Measurements from ENCODE around the gene USP6. TPM values are rescaled to one million over a fixed set of nuclear protein-coding genes. Genes with fewer than 3 reads are reported as not detected.

Gene USP6
- total and polyA plus RNA-seq, 2 of the 4 experiments (the other 2 are of a cell fraction): 0.02 TPM; not detected in 1

GRCh38 chr17:5183410-5183793 lies 67.6 kb downstream of the USP6 start:
- H3K9ac ChIP-seq (ENCODE audit: low read depth, low read length): no peak overlapping the region
- no peak overlapping the region for H3K18ac ChIP-seq (ENCODE audit: low read depth, low read length)
- no peak overlapping the region for H4K91ac ChIP-seq (ENCODE audit: insufficient read depth, low read depth, low read length)
- H3K27me3 ChIP-seq (ENCODE audit: control insufficient read depth, insufficient read depth, low read length): no peaks in the 10 kb centered on the region
- H4K8ac ChIP-seq (ENCODE audit: low read depth in 2 of 2, low read length in 2 of 2): no peak overlapping the region
- peaks cover 77% of the 10 kb centered on the region for H3K9me3 ChIP-seq (ENCODE audit: control insufficient read depth, insufficient read depth, low read length)
- H3K4me2 ChIP-seq (ENCODE audit: low read depth, low read length): no peak overlapping the region
- no TSS peak for BruUV-seq (replicated peaks)
- CTCF ChIA-PET: no interaction called here
- H2BK20ac ChIP-seq (ENCODE audit: low read depth, low read length): no peak overlapping the region
- DNase-seq (no peak), ATAC-seq (ENCODE audit: low read depth) (no peak)
- no peaks in the 10 kb centered on the region for H3K9me1 ChIP-seq (ENCODE audit: insufficient read depth, low read length)
- H2BK15ac ChIP-seq (ENCODE audit: low read depth, low read length): no peak overlapping the region
- no peak overlapping the region for H3K4me3 ChIP-seq (ENCODE audit: insufficient read depth, low read depth, low read length)
- H3K27ac ChIP-seq (ENCODE audit: insufficient read depth, low read length): no peak overlapping the region
- no peak overlapping the region for H3K14ac ChIP-seq (replicated peaks; ENCODE audit: low read depth, low read length)
- no peak overlapping the region for H2AK9ac ChIP-seq (replicated peaks; ENCODE audit: low read depth, low read length, poor library complexity)
- H3K4ac ChIP-seq (ENCODE audit: low read depth, low read length): no peak overlapping the region
- no peak overlapping the region for H2AFZ ChIP-seq (replicated peaks; ENCODE audit: low read length, poor library complexity)
- no peaks in the 10 kb centered on the region for H4K20me1 ChIP-seq (ENCODE audit: insufficient read depth, low read length)
- H2BK5ac ChIP-seq (ENCODE audit: low read depth, low read length, poor library complexity, severe bottlenecking): no peak overlapping the region
- intact Hi-C loops (cut with micrococcal nuclease) (loop anchor here (10.0 kb wide), 1 partner anchor 89 kb away; no protein-coding TSS in a partner anchor), dilution Hi-C loops (cut with HindIII; ENCODE audit: low sequenced_read_pairs, unreplicated experiment) (no loop called here), in situ Hi-C loops (cut with MboI; ENCODE audit: low sequenced_read_pairs) (no loop called here)
- no peak overlapping the region for H3K56ac ChIP-seq (ENCODE audit: extremely low read depth, insufficient read depth, low read length)
- TF ChIP-seq CEBPB (IDR thresholded peaks at IDR 0.05; ENCODE audit: low read depth, low read length): no peak
- TF ChIP-seq MAFK (IDR thresholded peaks at IDR 0.05; ENCODE audit: low read depth, low read length): no peak
- no peak for TF ChIP-seq POLR2A (IDR thresholded peaks at IDR 0.05; ENCODE audit: low read depth, low read length)
- TF ChIP-seq CHD1 (IDR thresholded peaks at IDR 0.05; ENCODE audit: low read depth, low read length): no peak
- TF ChIP-seq, protein P1, sequence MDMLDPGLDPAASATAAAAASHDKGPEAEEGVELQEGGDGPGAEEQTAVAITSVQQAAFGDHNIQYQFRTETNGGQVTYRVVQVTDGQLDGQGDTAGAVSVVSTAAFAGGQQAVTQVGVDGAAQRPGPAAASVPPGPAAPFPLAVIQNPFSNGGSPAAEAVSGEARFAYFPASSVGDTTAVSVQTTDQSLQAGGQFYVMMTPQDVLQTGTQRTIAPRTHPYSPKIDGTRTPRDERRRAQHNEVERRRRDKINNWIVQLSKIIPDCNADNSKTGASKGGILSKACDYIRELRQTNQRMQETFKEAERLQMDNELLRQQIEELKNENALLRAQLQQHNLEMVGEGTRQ (IDR thresholded peaks at IDR 0.05; ENCODE audit: low read depth, low read length): no peak
- TF ChIP-seq NFE2L2 (IDR thresholded peaks at IDR 0.05; ENCODE audit: low read depth, low read length): no peak
- POLR2A ChIA-PET (ENCODE audit: unreplicated experiment): no interaction called here
- no peak overlapping the region for H3K23ac ChIP-seq (ENCODE audit: low read depth, low read length)
- H3K79me1 ChIP-seq (ENCODE audit: low read depth in 1 of 2, low read length in 2 of 2): no peaks in the 10 kb centered on the region; a peak in 1 of 4 replicates
- no peak overlapping the region for H4K5ac ChIP-seq (ENCODE audit: low read depth, low read length)
- no peak overlapping the region for H2BK120ac ChIP-seq (ENCODE audit: low read depth, low read length)
- peaks cover 16% of the 10 kb centered on the region for H3K36me3 ChIP-seq (ENCODE audit: control insufficient read depth, insufficient read depth, low read length)
- H3K4me1 ChIP-seq (ENCODE audit: control insufficient read depth, insufficient read depth, low read length): no peaks in the 10 kb centered on the region
- H2AK5ac ChIP-seq (ENCODE audit: low read depth, low read length): no peak overlapping the region

All from IMR-90 (cell line).